Stomach smooth muscle (tissue), 2 donors: ENCODE results near the gene RGS10.
A peak's percentile ranks its signal among the peaks of the same experiment; 100 is the strongest.

Experiments
- H3K27ac ChIP-seq: one replicate; pipeline ENCODE4 v1.7.0; 2013; ENCODE audit warnings: mild to moderate bottlenecking, low read length, inconsistent platforms
- H3K27me3 ChIP-seq, 2 donors: one replicate each; pipeline ENCODE4 v1.7.0; 2013; ENCODE audit warnings: low read length in 2 of 2; ENCODE audit not compliant: insufficient read depth in 2 of 2, control insufficient read depth in 1 of 2
- H3K36me3 ChIP-seq, 2 donors: one replicate each; pipeline ENCODE4 v1.7.0; 2013; ENCODE audit warnings: low read length in 2 of 2; ENCODE audit not compliant: control insufficient read depth in 2 of 2, insufficient read depth in 2 of 2
- H3K4me1 ChIP-seq: one replicate; pipeline ENCODE4 v1.7.0; 2013; ENCODE audit warnings: low read length; ENCODE audit not compliant: control insufficient read depth, insufficient read depth
- H3K4me3 ChIP-seq, 2 donors: one replicate each; pipeline ENCODE4 v1.7.0; 2013; ENCODE audit warnings: low read length in 2 of 2
- H3K9ac ChIP-seq, 2 donors: one replicate each; pipeline ENCODE4 v1.7.0; 2013; ENCODE audit warnings: low read length in 2 of 2, mild to moderate bottlenecking in 1 of 2
- H3K9me3 ChIP-seq, 2 donors: one replicate each; pipeline ENCODE4 v1.7.0; 2013; ENCODE audit warnings: low read length in 2 of 2; ENCODE audit not compliant: control insufficient read depth in 2 of 2
- donor health status: healthy.
- donor health status: Pancreatic carcinoma.

RGS10 gene

GRCh38 chr10:119517235-119518141 is 25.0 kb downstream of the RGS10 start:
- no peak overlapping the region for H3K27ac ChIP-seq
- peaks cover 13 to 17% of the 10 kb centered on the region in 2 donors for H3K36me3 ChIP-seq
- H3K27me3 ChIP-seq: no peaks in the 10 kb centered on the region
- no peak overlapping the region for H3K9ac ChIP-seq
- H3K4me1 ChIP-seq: no peaks in the 10 kb centered on the region
- H3K9me3 ChIP-seq: no peaks in the 10 kb centered on the region
- no peak overlapping the region for H3K4me3 ChIP-seq

DNA sequence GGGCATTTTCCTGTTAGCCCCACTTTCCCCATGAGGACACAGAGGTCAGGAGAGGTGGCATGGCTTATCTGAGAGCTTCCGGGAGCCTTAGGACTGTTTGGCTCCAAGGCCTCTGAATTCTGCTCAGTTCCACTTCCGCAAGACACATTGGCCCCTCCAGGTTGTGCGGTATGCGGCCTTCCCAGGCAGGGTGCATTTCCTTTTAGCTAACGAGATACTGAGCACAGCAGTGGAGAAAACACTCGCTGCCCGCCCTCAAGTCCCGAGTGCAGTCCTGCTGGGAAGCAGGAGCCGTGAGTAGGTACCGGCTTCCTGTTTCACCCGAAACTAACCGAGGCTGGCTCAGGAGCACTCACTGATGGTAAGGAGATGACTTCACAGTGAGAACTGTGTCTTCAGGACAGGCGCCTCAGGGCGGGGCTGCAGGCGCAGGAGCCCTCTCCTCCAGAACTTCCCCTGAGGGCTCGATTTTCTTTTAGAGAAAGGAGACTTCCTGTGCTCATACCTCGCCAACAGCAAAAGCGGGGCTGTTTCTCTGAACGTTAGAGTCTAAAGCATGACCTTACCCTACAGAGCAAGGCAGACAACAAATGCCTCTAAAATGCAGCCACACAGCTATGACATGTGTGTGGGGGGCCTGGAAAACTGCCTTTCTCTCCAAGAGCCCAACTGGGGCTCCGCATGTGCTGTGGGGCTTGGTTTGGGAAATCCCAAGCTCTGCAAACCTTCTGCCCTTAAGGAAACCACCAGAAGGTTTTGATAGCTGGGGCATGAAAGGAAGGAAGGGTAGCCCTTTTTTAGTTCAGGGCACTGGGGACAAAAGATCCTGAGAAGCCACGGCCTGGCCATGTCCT is 25.9 kb downstream of the RGS10 start:
- Histone ChIP-seq H3K36me3 (peaks cover 13 to 19% of the 10 kb centered on the region in 2 donors), H3K27me3 (no peaks in the 10 kb centered on the region)

DNA sequence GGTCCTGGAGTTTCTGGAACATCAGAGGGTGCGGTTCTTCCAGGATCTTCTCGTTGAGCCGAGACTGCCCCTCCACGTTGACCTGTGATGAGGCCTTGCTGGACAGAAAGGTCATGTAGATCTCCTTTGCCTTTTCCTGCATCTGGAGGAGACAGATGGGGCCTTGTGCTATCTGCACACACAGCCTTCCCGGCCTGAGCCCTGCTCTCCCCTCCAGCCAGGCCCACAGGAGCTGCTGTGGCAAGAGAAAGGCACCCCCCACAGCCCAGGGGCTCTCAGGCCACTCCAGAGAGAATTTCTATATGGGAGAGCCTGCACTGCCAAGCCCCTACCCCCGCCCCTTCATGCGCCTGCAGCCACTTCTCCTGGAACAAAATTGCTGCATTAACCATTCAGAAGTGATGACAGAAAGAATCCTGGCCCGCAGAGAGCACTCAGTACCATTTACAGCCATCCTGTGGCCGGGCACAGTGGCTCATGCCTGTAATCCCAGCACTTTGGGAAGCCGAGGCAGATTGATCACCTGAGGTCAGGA is 26.9 kb downstream of the RGS10 start:
- Histone ChIP-seq H3K9me3 (no peaks in the 10 kb centered on the region), H3K27ac (no peak overlapping the region), H3K36me3 (peaks cover 16 to 20% of the 10 kb centered on the region in 2 donors), H3K27me3 (no peaks in the 10 kb centered on the region), H3K9ac (no peak overlapping the region), H3K4me1 (no peaks in the 10 kb centered on the region), H3K4me3 (no peak overlapping the region)

More for the DNA sequence above, 25.9 kb downstream of the RGS10 start:
- H3K9ac ChIP-seq: no peak overlapping the region
- H3K4me3 ChIP-seq: no peak overlapping the region
- H3K9me3 ChIP-seq: no peaks in the 10 kb centered on the region
- H3K4me1 ChIP-seq: no peaks in the 10 kb centered on the region
- no peak overlapping the region for H3K27ac ChIP-seq

DNA sequence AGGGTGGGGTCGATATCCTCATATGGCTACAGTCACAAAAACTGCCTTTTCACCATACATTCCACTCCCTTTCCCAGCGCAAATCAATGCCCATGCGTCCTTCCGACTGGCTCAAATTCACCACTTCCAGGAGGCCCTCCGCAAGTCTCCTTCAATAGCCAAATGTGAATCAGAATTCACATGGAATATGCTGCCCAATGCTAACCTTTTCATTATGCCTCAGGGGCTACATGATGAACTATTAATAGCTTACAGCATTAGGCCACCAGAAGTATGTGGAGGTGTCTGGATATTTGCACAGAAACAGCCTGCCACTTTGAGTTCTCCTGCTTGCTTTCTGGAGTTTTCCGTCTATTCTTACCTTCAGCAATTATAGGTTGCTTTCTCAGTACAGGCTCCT is 27.7 kb downstream of the RGS10 start:
- H3K27me3 ChIP-seq: no peaks in the 10 kb centered on the region
- peaks cover 16 to 20% of the 10 kb centered on the region in 2 donors for H3K36me3 ChIP-seq
- peaks cover 6% of the 10 kb centered on the region for H3K4me1 ChIP-seq
- no peak overlapping the region for H3K27ac ChIP-seq
- H3K9me3 ChIP-seq: no peaks in the 10 kb centered on the region
- H3K9ac ChIP-seq: no peak overlapping the region
- H3K4me3 ChIP-seq: no peak overlapping the region

DNA sequence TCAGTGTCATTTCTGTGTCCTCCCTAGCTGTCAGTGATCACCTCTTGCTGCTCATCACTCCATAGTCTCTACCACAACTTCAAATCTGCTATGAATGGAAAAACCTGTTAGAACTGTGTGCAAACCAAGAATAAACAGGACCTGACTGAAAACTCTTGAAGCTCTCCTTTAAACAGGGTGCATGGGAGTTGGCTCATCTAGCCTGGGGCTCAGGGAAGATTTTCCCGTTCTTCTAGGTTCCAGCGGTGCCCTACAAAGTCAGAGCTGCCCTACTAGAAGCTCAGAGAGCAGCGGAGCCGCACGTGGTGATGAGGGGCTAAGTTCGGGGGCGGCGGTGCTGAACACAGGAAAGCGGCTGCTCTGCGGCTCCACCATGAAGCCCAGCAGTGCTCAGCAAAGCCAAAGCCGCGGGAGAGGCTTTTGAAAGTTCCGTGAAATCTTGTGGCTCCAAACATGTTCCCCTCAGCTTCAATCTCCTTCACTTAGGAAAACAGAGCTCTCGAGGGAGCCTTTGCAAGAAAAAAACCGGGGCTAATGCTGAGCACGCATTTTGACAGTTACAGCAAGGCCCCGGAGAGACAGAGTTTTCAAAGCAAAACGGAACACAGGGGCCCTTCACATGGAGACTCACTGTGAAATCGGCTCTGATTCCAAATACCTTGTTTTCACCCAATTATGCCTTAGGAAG is 30.5 kb downstream of the RGS10 start:
- no peaks in the 10 kb centered on the region for H3K27me3 ChIP-seq
- no peak overlapping the region for H3K9ac ChIP-seq
- H3K4me1 ChIP-seq: peaks cover 6% of the 10 kb centered on the region
- H3K27ac ChIP-seq: no peak overlapping the region
- H3K36me3 ChIP-seq: peaks cover 13 to 18% of the 10 kb centered on the region in 2 donors
- no peaks in the 10 kb centered on the region for H3K9me3 ChIP-seq
- no peak overlapping the region for H3K4me3 ChIP-seq

DNA sequence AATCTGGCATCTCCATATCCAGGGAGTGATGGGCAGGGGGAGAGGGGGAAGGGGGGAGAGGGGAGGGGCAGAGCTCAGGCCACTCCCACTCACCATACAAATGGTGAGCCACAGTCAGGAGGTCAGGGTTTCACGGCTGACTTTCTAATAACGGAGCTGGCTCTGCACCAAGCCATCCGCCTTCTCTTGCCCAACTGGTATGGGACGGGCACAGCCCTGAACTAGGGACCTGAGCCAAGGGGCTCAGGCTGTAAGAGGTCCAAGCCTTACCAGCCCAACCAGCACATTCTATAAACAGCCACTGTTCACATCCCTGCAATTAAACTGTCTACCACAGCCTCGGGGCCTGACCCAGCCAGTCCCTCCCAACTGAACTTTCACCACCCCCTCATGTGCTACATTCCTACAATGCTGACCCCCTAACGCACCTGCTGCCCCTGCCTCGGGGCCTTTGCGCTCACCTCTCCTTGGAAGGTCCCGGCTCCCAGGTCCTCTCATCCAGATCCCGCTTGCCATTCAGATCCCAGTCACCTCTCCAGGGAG is 32.5 kb downstream of the RGS10 start:
- H3K27ac ChIP-seq: no peak overlapping the region
- H3K9me3 ChIP-seq: no peaks in the 10 kb centered on the region
- peaks cover 12 to 13% of the 10 kb centered on the region in 2 donors for H3K36me3 ChIP-seq
- H3K27me3 ChIP-seq: no peaks in the 10 kb centered on the region
- no peak overlapping the region for H3K4me3 ChIP-seq
- no peak overlapping the region for H3K9ac ChIP-seq
- peaks cover 13% of the 10 kb centered on the region for H3K4me1 ChIP-seq

GRCh38 chr10:119507115-119507514 is 35.4 kb downstream of the RGS10 start:
- Histone ChIP-seq H3K9me3 (no peaks in the 10 kb centered on the region), H3K27ac (no peak overlapping the region), H3K27me3 (no peaks in the 10 kb centered on the region), H3K36me3 (peaks cover 6 to 8% of the 10 kb centered on the region in 2 donors), H3K4me1 (peaks cover 18% of the 10 kb centered on the region), H3K4me3 (no peak overlapping the region), H3K9ac (no peak overlapping the region)

DNA sequence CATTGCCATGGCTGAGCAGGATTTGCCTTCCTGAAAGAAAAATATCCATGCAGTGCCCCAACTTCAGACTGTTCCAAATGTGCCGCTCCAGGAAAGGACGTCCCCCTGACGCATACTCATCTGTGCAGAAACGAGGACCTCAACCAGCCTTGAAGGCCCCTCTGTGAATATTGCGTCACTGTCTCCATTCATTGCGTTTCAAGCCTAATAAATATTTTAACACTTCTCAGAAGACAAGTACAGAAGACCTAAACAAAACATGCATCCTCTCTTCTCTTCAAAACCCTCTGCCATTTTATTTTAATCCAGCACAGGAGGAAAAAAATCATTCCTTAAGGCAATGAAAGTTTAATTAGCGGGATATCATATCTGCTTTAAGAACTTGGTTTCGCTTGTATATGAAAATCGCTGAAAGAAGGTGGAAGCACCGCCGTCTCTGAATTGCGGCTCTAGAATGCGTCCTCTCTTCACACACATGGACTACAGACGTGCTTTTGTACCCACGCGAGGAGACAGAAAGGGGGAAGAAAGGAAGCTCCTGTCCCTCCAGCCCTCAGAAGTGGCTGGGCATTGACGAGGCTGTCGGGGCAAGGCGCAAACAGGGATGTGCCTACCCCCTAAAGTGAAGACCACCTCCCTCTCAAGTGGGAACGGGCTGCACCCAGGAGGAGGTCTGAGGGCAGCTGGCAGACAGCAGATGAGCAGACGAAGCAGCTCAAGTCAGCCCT is 36.8 kb downstream of the RGS10 start:
- H3K4me1 ChIP-seq: peaks cover 18% of the 10 kb centered on the region
- H3K9ac ChIP-seq: no peak overlapping the region
- H3K9me3 ChIP-seq: no peaks in the 10 kb centered on the region
- H3K27ac ChIP-seq: no peak overlapping the region
- H3K36me3 ChIP-seq: peaks cover 0 to 2% of the 10 kb centered on the region in 2 donors
- H3K27me3 ChIP-seq: no peaks in the 10 kb centered on the region
- H3K4me3 ChIP-seq: peak overlapping the region in 1 of 2 donors; percentile 8

- Histone ChIP-seq H3K4me3 (peak overlapping the region in 1 of 2 donors; percentile 8), H3K36me3 (peaks cover 0 to 2% of the 10 kb centered on the region in 2 donors), H3K4me1 (peaks cover 15% of the 10 kb centered on the region), H3K27ac (no peak overlapping the region), H3K9ac (no peak overlapping the region), H3K9me3 (no peaks in the 10 kb centered on the region), H3K27me3 (no peaks in the 10 kb centered on the region)
Observed at GRCh38 chr10:119505131-119505551, 37.4 kb downstream of the RGS10 start.
